Kidney epithelial cell (primary cell): ENCODE data around the gene METTL1. TPM values are rescaled to one million over a fixed set of nuclear protein-coding genes. Genes with fewer than 3 reads are reported as not detected.

ENCODE experiments used
- DNase-seq: peaks from one replicate; pipeline ENCODE4 v3.0.0-alpha.2; 2010; ENCODE audit warnings: low read depth
- H3K27me3 ChIP-seq: 2 replicates; pipeline ENCODE4 v1.6.0; 2011; ENCODE audit warnings: low read length; ENCODE audit not compliant: control insufficient read depth, insufficient read depth
- H3K36me3 ChIP-seq: 2 replicates; pipeline ENCODE4 v1.5.1; 2011; ENCODE audit warnings: low read length; ENCODE audit not compliant: control insufficient read depth, insufficient read depth
- H3K4me3 ChIP-seq: 2 replicates; pipeline ENCODE4 v1.5.1; 2011; ENCODE audit warnings: low read depth, mild to moderate bottlenecking, control low read depth, low read length
- total RNA-seq: library from RNA; depleted of rRNA; stranded (reverse); fragments of >200 nt; gene quantifications from 2 replicates; pipeline ENCODE4 v1.2.3, GENCODE V29; 2015
- TF ChIP-seq, protein P1 (sequence below): IDR thresholded peaks from 2 replicates; pipeline ENCODE4 v1.5.1; 2011; ENCODE audit warnings: mild to moderate bottlenecking, moderate library complexity, low read length, control low read depth, inconsistent platforms; ENCODE audit not compliant: insufficient read depth, poor library complexity, severe bottlenecking

Gene METTL1
- total RNA-seq, 1 donor from 2014 or later, result 20.3 TPM

DNA sequence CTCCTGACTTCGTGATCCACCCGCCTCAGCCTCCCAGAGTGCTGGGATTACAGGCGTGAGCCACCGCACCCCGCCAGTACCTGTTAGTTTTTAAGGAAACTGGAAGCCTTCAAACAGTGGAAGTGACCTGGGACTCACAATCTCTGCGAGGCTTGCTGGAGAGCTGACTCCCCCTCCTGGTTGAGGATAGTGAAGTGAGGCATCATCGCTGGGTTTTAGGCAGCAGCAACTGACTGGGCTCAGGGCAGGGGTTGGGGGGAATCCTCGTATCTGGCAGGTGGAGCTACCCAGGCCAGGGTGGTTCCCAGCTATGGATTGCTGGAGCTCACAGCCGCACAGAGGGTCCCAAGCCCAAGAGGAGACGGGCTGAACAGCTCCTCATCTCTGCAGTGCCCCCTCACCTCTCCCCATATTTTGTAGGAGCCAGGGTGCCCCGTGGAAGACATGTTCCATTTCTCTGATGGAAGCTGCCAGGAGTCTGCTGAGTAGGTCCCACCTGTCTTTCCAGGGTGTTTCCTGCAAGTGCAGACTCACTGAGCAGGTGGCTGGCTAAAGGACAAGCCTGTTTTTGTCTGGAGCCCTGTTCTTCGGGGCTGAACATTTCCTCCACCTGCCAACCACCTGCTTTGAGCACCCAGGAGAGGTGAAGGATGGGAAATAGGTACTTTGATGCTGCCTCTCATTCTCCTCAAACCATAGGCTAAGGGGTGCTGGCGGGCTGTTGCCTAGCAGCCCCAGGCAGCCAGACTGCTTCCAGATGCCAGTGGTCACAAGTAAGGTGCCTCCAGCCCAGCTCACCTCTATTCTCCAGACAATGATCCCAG lies 43.5 kb upstream of the METTL1 start:
- H3K27me3 ChIP-seq, result no peaks in the 10 kb centered on the region
- TF ChIP-seq, protein P1, sequence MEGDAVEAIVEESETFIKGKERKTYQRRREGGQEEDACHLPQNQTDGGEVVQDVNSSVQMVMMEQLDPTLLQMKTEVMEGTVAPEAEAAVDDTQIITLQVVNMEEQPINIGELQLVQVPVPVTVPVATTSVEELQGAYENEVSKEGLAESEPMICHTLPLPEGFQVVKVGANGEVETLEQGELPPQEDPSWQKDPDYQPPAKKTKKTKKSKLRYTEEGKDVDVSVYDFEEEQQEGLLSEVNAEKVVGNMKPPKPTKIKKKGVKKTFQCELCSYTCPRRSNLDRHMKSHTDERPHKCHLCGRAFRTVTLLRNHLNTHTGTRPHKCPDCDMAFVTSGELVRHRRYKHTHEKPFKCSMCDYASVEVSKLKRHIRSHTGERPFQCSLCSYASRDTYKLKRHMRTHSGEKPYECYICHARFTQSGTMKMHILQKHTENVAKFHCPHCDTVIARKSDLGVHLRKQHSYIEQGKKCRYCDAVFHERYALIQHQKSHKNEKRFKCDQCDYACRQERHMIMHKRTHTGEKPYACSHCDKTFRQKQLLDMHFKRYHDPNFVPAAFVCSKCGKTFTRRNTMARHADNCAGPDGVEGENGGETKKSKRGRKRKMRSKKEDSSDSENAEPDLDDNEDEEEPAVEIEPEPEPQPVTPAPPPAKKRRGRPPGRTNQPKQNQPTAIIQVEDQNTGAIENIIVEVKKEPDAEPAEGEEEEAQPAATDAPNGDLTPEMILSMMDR, result no peak
- H3K36me3 ChIP-seq, result peaks cover 2% of the 10 kb centered on the region
- no peak for DNase-seq
- no peak overlapping the region for H3K4me3 ChIP-seq

- Histone ChIP-seq H3K27me3 (no peaks in the 10 kb centered on the region), H3K36me3 (peaks cover 2% of the 10 kb centered on the region), H3K4me3 (no peak overlapping the region)
- no peak for DNase-seq
- TF ChIP-seq, protein P1, result no peak
Observed at GRCh38 chr12:57813971-57814772, 42.3 kb upstream of the METTL1 start.

DNA sequence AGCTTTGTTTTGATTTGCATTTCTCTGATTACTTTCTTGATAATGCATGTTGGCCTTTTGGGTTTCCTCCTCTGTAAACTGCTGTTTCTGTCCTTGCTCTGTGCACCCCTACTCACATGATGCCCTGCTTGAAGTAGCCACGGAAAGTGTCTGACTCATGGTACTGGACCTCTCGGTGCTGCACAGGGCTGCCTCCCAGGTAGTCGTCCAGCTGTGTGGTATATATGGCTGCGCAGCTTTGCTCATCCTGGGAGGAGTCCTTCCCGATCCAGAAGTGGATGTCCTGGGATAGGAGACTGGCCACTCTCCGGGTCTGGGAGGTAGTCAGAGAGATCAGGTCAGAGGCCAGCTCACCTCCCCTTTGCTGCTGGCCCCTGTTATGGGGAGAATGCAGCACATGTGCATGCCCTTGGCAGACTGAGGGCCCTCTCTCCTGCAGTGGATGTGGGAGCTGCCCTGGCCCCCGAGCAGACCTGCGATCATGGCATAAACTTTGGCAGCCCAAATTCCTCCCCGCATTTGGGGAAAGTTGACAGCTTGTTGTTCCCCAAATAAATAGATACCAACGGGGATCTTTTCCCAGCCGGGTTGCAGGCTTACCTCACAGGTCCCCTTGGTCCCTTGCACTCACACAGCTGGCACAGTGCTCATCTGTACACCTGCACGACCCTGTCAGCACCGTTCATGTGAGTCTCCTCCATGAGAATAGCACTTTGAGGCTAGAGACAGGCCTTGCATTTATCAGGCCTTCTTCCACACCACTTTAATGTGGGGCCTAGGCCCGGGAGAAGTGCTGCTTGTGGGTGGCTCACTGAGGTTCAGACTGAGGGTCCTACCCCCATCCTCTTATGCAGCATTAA lies 41.4 kb upstream of the METTL1 start:
- TF ChIP-seq, protein P1, result no peak
- H3K27me3 ChIP-seq, result no peaks in the 10 kb centered on the region
- no peak for DNase-seq
- H3K36me3 ChIP-seq, result no peaks in the 10 kb centered on the region
- H3K4me3 ChIP-seq, result no peak overlapping the region

GRCh38 chr12:57811028-57811755 lies 39.3 kb upstream of the METTL1 start:
- TF ChIP-seq, protein P1, result no peak
- peaks cover 1% of the 10 kb centered on the region for H3K36me3 ChIP-seq
- H3K4me3 ChIP-seq, result no peak overlapping the region
- DNase-seq, result no peak
- H3K27me3 ChIP-seq, result no peaks in the 10 kb centered on the region

GRCh38 chr12:57810450-57810849 lies 38.5 kb upstream of the METTL1 start:
- H3K4me3 ChIP-seq, result no peak overlapping the region
- TF ChIP-seq, protein P1, result no peak
- H3K27me3 ChIP-seq, result no peaks in the 10 kb centered on the region
- peak; percentile 44 for DNase-seq
- peaks cover 1% of the 10 kb centered on the region for H3K36me3 ChIP-seq
